GM18909 (cell line): Measurements from ENCODE around the gene SLC6A15.

Experiments
- ATAC-seq: cut with Tn5 transposase; IDR thresholded peaks from one replicate; pipeline ENCODE4 v1.9.1; 2021; ENCODE audit warnings: mild to moderate bottlenecking; ENCODE audit not compliant: unreplicated experiment, poor library complexity

The SLC6A15 gene

DNA sequence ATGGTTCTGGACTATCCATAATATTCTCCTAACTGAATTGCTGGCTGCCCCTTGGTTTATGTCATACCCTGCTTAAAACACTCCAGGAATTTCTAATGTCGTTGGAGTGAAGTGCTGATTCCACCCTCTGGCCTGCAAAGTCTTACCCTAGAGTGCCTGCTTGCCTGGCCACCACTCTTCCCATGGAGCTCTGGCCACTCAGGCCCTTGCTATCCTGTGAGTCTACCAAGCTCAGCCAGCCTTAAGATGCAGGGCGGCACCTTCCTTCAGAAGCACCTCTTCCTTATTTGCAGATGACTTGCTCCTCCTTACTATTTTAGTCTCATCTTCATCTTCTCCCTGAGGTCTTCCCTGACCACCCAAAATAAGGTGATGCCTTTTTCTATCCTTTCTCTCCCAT, 35.3 kb downstream of the SLC6A15 start:
- no peak for ATAC-seq

DNA sequence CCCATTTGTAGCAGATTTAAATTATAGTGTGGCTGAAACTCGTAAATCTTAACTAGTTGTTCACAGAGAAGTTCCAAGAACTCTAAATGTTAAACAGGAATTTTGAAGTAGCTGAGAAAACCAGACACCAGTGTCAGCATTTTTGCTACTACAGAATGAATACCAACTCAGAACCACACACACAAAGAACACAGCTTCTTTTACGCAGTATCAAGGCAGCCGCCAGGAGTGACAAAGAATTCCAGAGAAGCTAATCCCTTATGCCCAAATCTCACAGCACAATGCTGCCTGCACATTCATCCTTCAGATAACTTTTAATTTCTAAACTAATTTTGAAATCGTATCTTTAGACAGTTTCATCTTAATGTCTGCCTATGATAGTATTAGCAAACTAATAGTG, 37.4 kb downstream of the SLC6A15 start:
- no peak for ATAC-seq

GRCh38 chr12:84874825-84875139, 37.8 kb downstream of the SLC6A15 start:
- peak; percentile 5 for ATAC-seq

GRCh38 chr12:84874125-84874824, 38.3 kb downstream of the SLC6A15 start:
- peak; percentile 96 for ATAC-seq

- ATAC-seq: no peak
Observed at GRCh38 chr12:84862186-84862585, 50.4 kb downstream of the SLC6A15 start.

DNA sequence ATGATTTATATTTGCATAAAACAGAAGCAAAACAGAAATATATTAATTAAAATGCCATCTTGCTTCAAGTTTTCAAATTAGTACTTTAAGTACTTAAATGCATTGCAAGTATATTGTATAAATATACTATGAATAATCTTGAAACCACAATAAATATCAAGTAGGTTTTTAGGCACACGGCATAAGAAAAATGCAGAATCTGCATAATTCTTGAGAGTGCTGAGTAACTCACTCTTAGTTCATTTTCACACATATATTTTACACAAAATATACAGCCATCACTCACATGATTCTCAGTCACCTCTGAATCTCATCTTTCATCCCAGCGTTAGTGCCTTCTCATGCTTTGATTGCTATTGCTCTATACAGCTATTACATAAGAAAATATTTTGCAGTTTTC, 51.9 kb downstream of the SLC6A15 start:
- ATAC-seq: no peak

DNA sequence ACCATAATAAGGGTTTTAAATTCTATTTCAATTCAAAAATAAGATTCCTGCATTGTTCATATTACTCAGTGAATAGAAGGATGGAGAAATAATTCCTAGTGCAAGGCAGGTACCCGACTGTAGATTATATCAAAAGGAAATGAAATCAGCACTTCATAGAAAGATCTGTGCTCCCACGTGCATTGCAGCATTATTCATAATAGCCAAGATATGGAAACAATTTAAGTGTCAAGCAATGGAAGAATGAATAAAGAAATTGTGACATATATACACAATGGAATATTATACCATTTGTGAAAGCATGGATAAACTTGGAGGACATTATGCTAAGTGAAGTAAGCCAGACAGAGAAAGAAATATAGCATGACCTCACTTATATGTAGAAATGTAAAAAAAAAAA, 53.8 kb downstream of the SLC6A15 start:
- ATAC-seq: no peak

GRCh38 chr12:84857525-84858208, 54.9 kb downstream of the SLC6A15 start:
- no peak for ATAC-seq

GRCh38 chr12:84856156-84856900, 56.3 kb downstream of the SLC6A15 start:
- no peak for ATAC-seq

DNA sequence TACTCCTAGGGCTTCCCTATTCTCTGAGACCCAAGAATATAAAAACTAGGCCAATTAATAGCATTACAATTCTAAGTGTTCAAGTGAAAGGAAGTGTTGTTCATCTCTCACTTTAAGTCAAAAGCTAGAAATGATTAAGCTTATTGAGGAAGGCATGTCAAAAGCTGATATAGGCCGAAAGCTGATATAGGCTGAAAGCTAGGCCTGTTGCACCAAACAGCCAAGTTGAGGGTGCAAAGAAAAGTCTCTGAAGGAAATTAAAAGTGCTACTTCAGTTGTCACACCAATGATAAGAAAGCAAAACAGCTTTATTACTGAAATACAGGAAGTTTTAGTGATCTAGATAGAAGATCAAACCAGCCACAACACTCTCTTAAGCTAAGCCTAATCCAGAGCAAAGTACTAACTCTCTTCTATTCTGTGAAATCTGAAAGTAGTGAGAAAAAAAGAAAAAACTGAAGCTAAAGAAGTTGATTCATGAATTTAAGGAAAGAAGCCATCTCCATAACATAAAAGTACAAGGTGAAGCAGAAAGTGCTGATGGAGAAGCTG, 68.9 kb downstream of the SLC6A15 start:
- ATAC-seq: no peak

GRCh38 chr12:84842406-84843013, 70.1 kb downstream of the SLC6A15 start:
- ATAC-seq: peak; percentile 83

- no peak for ATAC-seq
Observed at GRCh38 chr12:84841591-84841990, 71.0 kb downstream of the SLC6A15 start.

- ATAC-seq: no peak
Observed at GRCh38 chr12:84840356-84840755, 72.2 kb downstream of the SLC6A15 start.

DNA sequence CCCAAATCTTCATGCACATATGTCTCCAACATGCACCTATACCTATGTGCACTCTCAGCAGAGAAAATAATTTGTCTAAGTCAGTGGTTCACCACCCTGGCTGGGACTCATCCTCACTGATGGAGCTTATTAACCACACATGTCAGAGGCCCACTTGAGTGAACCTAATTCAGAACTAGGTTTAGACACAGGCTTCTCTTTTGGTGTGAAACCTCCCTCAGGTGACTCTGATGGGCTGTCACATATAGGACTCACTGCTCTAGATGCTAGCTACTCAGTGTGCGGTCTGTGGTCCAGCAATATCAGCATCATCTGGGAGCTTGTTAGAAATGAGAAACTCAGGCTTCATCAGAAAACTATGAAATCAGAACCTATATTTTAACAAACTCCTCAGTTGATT, 85.7 kb downstream of the SLC6A15 start:
- no peak for ATAC-seq

DNA sequence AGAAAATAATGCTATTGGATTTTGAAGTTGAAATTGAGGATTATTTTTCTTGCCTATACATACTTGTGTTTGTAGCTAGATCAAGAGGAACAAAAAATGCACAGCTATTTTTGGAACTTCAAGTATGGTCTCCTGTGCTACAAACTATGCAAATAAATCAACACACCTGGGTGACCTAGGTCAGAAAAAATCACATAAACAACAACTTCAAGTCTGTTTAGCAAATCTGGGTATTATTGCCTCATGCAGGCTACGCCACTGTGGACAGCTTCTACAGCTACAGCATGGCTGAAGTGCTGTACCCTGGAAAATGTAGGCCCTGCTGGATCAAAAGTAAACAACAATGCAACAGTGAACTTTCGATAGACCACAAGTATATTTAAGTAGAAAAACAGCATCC, 87.5 kb downstream of the SLC6A15 start:
- ATAC-seq: peak; percentile 60

GRCh38 chr12:84822525-84822924, 90.1 kb downstream of the SLC6A15 start:
- no peak for ATAC-seq

DNA sequence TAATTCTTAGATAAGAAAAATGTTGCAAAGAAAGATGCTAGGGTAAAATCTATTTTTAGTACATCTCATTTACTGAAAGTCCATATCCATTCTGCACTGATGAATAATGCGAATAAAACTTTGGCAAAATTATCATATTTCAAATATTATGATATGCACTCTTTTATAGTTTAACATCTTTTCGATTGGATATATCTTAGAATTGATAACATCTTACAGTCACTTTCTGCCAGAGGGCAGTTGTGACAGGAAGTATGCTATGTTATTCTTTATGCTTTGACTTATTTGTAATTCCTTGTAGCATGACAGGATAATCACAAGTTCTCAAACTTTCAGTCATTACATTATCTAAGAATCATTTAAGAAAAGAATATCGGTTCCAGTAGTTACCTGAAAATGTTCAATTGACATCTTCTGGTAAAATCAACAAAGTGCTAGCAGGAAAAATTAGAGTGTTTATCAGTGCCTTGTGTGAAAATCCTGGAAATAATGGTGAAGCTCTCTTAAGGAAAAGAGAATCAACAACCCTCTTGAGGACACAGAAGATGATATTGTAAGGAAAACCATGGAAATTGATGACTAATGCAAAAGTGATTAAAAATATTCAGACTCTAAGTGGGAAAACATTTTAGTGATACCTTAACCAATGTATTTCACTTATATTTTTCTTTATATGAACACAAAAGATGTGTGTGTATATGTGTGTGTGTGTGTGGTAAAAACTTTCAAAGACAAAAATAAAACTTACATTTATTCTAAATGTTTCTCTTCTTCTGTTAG, 95.5 kb downstream of the SLC6A15 start:
- no peak for ATAC-seq

DNA sequence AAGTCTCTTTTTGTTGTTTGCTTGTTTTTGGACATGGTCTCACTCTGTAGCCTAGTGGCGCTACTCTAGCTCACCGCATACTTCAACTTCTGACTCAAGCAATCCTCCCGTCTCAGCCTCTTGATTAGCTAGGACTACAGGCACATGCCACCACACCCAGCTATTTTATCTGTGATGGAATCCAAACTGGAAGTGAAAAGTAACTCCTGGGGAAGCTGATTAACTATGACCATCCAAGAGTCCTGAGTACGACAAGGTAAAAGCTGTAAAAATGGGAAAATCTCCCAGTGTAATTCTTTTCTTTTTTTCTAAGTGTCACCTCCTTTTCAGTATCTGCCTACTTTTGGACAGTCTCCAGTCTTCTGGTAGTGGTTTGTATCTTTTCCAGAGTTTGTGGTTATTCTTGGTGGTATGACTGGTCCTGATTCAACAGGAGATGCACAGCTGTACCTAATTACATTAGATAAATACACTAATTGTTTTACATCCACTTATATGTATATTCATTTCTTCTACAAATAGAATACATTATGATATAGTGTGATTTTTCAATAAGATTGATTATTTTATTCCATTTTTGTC, 97.8 kb downstream of the SLC6A15 start:
- ATAC-seq: no peak

DNA sequence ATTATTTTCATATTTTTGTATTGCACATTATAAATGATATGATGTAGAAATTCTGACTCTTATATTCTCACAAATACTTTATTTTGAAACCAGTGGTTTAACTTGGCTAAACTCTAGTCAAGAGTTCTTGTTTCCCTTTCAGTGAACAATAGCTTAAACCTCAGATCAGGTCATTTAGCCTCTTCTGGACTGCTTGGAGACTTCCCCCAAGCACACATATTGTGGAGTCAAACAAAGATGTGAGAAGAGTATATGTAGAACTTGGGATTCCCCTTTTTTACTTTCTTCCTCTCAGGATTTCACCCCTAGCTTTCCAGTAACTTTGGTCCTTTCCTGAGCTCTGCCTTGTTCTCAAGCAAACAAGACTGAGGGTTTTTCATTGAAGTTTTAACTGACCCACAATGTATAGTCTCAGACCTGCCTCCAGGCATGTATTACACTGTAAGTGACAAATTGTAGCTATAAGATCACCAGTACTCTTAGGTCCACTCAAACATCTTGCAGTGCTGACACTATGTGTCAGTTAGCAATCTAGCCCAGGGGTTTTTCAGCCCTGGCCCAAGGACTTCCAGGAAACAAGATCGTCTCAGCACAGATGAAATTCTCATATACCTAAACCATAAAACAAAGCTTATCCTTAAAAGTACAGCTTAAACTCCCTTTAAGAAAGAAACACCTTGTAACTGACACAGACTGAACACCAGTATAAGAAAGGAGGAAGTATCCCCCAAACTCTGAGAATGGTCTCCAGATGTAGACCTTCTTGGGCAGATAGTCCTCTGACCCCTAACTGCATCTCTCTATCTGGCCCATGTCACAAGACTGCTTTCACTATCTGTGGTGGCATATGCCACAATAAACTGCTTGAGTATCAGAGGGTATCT, 98.6 kb downstream of the SLC6A15 start:
- peak; percentile 59 for ATAC-seq
